Measurements from ENCODE around the gene TOMM5.
A peak's percentile ranks its signal among the peaks of the same experiment; 100 is the strongest.

The TOMM5 gene

GRCh38 chr9:37593883-37594448 lies 1.6 kb upstream of the TOMM5 start:
- H3K36me3 Mint-ChIP-seq (ENCODE audit: low read depth): peaks cover 16% of the 10 kb centered on the region
- no peak overlapping the region for H3K4me3 Mint-ChIP-seq

GRCh38 chr9:37587521-37587920 lies 4.9 kb downstream of the TOMM5 start:
- Mint-ChIP-seq H3K9me3 (no peaks in the 10 kb centered on the region), H3K4me1 (ENCODE audit: low read depth) (peaks cover 28% of the 10 kb centered on the region), H3K36me3 (ENCODE audit: low read depth) (peaks cover 73% of the 10 kb centered on the region), H3K4me3 (no peak overlapping the region), H3K27ac (no peak overlapping the region), H3K27me3 (no peaks in the 10 kb centered on the region)
- intact Hi-C loops (cut with micrococcal nuclease): loop anchor here (10.0 kb wide), 1 partner anchor 777 kb away; no protein-coding TSS in a partner anchor

More at GRCh38 chr9:37593883-37594448, 1.6 kb upstream of the TOMM5 start:
- Mint-ChIP-seq H3K27ac (no peak overlapping the region), H3K9me3 (no peaks in the 10 kb centered on the region), H3K27me3 (peaks cover 11% of the 10 kb centered on the region), H3K4me1 (ENCODE audit: low read depth) (peaks cover 27% of the 10 kb centered on the region)
- intact Hi-C loops (cut with micrococcal nuclease): loop anchor here (5.0 to 10.0 kb wide), 3 partner anchors 107 to 201 kb away; partner anchors contain the start of gene POLR1E

- no peaks in the 10 kb centered on the region for H3K9me3 Mint-ChIP-seq
- H3K27ac Mint-ChIP-seq: no peak overlapping the region
- H3K36me3 Mint-ChIP-seq (ENCODE audit: low read depth): peaks cover 67% of the 10 kb centered on the region
- no peaks in the 10 kb centered on the region for H3K27me3 Mint-ChIP-seq
- intact Hi-C loops (cut with micrococcal nuclease): loop anchor here (10.0 kb wide), 1 partner anchor 781 kb away; no protein-coding TSS in a partner anchor
- peaks cover 7% of the 10 kb centered on the region for H3K4me1 Mint-ChIP-seq (ENCODE audit: low read depth)
- H3K4me3 Mint-ChIP-seq: no peak overlapping the region
Measured at GRCh38 chr9:37583522-37584121, 8.8 kb downstream of the TOMM5 start.

GRCh38 chr9:37582548-37583157 lies 9.7 kb downstream of the TOMM5 start:
- no peak overlapping the region for H3K27ac Mint-ChIP-seq

GRCh38 chr9:37575921-37576721 lies 16.3 kb downstream of the TOMM5 start, which contains the start of gene FBXO10:
Gene FBXO10 (minus strand): TSS chr9:37576380. CDS start chr9:37541768, 34,612 bp downstream.
- peaks cover 36% of the 10 kb centered on the region for H3K4me1 Mint-ChIP-seq (ENCODE audit: low read depth)
- intact Hi-C loops (cut with micrococcal nuclease): no loop called here
- peak within 1 kb of the TSS; percentile 90 for H3K27ac Mint-ChIP-seq
- no peaks in the 10 kb centered on the region for H3K9me3 Mint-ChIP-seq
- H3K36me3 Mint-ChIP-seq (ENCODE audit: low read depth): peaks cover 21% of the 10 kb centered on the region
- H3K4me3 Mint-ChIP-seq: peak within 1 kb of the TSS; percentile 85
- H3K27me3 Mint-ChIP-seq: peaks cover 6% of the 10 kb centered on the region

More at GRCh38 chr9:37582548-37583157, 9.7 kb downstream of the TOMM5 start:
- intact Hi-C loops (cut with micrococcal nuclease): loop anchor here (10.0 kb wide), 1 partner anchor 782 kb away; no protein-coding TSS in a partner anchor
- Mint-ChIP-seq H3K36me3 (ENCODE audit: low read depth) (peaks cover 57% of the 10 kb centered on the region), H3K9me3 (no peaks in the 10 kb centered on the region), H3K4me3 (no peak overlapping the region), H3K27me3 (no peaks in the 10 kb centered on the region), H3K4me1 (ENCODE audit: low read depth) (peaks cover 7% of the 10 kb centered on the region)

- peaks cover 36% of the 10 kb centered on the region for H3K4me1 Mint-ChIP-seq (ENCODE audit: low read depth)
- intact Hi-C loops (cut with micrococcal nuclease): no loop called here
Measured at GRCh38 chr9:37575511-37575914, 16.9 kb downstream of the TOMM5 start.

GRCh38 chr9:37575001-37575400 lies 17.4 kb downstream of the TOMM5 start:
- Mint-ChIP-seq H3K36me3 (ENCODE audit: low read depth) (peaks cover 10% of the 10 kb centered on the region), H3K27me3 (peaks cover 6% of the 10 kb centered on the region), H3K4me3 (no peak overlapping the region), H3K9me3 (no peaks in the 10 kb centered on the region), H3K4me1 (ENCODE audit: low read depth) (peaks cover 36% of the 10 kb centered on the region), H3K27ac (no peak overlapping the region)
- intact Hi-C loops (cut with micrococcal nuclease): no loop called here

More at GRCh38 chr9:37575511-37575914, 16.9 kb downstream of the TOMM5 start:
- Mint-ChIP-seq H3K9me3 (no peaks in the 10 kb centered on the region), H3K27me3 (peaks cover 6% of the 10 kb centered on the region), H3K27ac (peak overlapping the region; percentile 90), H3K4me3 (peak overlapping the region; percentile 85), H3K36me3 (ENCODE audit: low read depth) (peaks cover 15% of the 10 kb centered on the region)

GRCh38 chr9:37574241-37574721 lies 18.1 kb downstream of the TOMM5 start:
- Mint-ChIP-seq H3K4me1 (ENCODE audit: low read depth) (peaks cover 36% of the 10 kb centered on the region), H3K27ac (no peak overlapping the region), H3K9me3 (no peaks in the 10 kb centered on the region), H3K27me3 (peaks cover 6% of the 10 kb centered on the region), H3K36me3 (ENCODE audit: low read depth) (peaks cover 10% of the 10 kb centered on the region), H3K4me3 (no peak overlapping the region)
- intact Hi-C loops (cut with micrococcal nuclease): no loop called here

GRCh38 chr9:37571282-37571681 lies 21.1 kb downstream of the TOMM5 start:
- H3K9me3 Mint-ChIP-seq: no peaks in the 10 kb centered on the region
- H3K4me3 Mint-ChIP-seq: no peak overlapping the region
- H3K4me1 Mint-ChIP-seq (ENCODE audit: low read depth): peaks cover 24% of the 10 kb centered on the region
- peaks cover 6% of the 10 kb centered on the region for H3K27me3 Mint-ChIP-seq
- H3K27ac Mint-ChIP-seq: no peak overlapping the region
- peaks cover 7% of the 10 kb centered on the region for H3K36me3 Mint-ChIP-seq (ENCODE audit: low read depth)
- intact Hi-C loops (cut with micrococcal nuclease): no loop called here

- no peak overlapping the region for H3K27ac Mint-ChIP-seq
- H3K9me3 Mint-ChIP-seq: peaks cover 20% of the 10 kb centered on the region
- no peak overlapping the region for H3K4me3 Mint-ChIP-seq
Measured at GRCh38 chr9:37566716-37567115, 25.7 kb downstream of the TOMM5 start.

GRCh38 chr9:37565661-37566618 lies 26.5 kb downstream of the TOMM5 start:
- no peak overlapping the region for H3K27ac Mint-ChIP-seq
- intact Hi-C loops (cut with micrococcal nuclease): no loop called here
- no peaks in the 10 kb centered on the region for H3K4me1 Mint-ChIP-seq (ENCODE audit: low read depth)
- H3K36me3 Mint-ChIP-seq (ENCODE audit: low read depth): peaks cover 8% of the 10 kb centered on the region
- H3K4me3 Mint-ChIP-seq: no peak overlapping the region
- no peaks in the 10 kb centered on the region for H3K27me3 Mint-ChIP-seq
- peaks cover 20% of the 10 kb centered on the region for H3K9me3 Mint-ChIP-seq

More at GRCh38 chr9:37566716-37567115, 25.7 kb downstream of the TOMM5 start:
- intact Hi-C loops (cut with micrococcal nuclease): no loop called here
- Mint-ChIP-seq H3K36me3 (ENCODE audit: low read depth) (peaks cover 8% of the 10 kb centered on the region), H3K27me3 (no peaks in the 10 kb centered on the region), H3K4me1 (ENCODE audit: low read depth) (no peaks in the 10 kb centered on the region)

GRCh38 chr9:37564916-37565315 lies 27.5 kb downstream of the TOMM5 start:
- no peak overlapping the region for H3K4me3 Mint-ChIP-seq
- H3K36me3 Mint-ChIP-seq (ENCODE audit: low read depth): peaks cover 8% of the 10 kb centered on the region
- H3K27me3 Mint-ChIP-seq: no peaks in the 10 kb centered on the region

More at GRCh38 chr9:37564916-37565315, 27.5 kb downstream of the TOMM5 start:
- intact Hi-C loops (cut with micrococcal nuclease): no loop called here
- H3K9me3 Mint-ChIP-seq: peaks cover 20% of the 10 kb centered on the region
- no peak overlapping the region for H3K27ac Mint-ChIP-seq
- no peaks in the 10 kb centered on the region for H3K4me1 Mint-ChIP-seq (ENCODE audit: low read depth)

All from dendritic cell treated with granulocyte-macrophage colony-stimulating factor and Interleukin-4, amounts not matched to agents 40 ng/mL and 50 ng/mL, for 4 days (primary cell).